Measurements from ENCODE around the gene ZNF670.
"Not testable (repeated sequence)": the region's sequence is repeated elsewhere in the genome, so short reads cannot be mapped to it uniquely, and the experiment has no call there.

Gene ZNF670

DNA sequence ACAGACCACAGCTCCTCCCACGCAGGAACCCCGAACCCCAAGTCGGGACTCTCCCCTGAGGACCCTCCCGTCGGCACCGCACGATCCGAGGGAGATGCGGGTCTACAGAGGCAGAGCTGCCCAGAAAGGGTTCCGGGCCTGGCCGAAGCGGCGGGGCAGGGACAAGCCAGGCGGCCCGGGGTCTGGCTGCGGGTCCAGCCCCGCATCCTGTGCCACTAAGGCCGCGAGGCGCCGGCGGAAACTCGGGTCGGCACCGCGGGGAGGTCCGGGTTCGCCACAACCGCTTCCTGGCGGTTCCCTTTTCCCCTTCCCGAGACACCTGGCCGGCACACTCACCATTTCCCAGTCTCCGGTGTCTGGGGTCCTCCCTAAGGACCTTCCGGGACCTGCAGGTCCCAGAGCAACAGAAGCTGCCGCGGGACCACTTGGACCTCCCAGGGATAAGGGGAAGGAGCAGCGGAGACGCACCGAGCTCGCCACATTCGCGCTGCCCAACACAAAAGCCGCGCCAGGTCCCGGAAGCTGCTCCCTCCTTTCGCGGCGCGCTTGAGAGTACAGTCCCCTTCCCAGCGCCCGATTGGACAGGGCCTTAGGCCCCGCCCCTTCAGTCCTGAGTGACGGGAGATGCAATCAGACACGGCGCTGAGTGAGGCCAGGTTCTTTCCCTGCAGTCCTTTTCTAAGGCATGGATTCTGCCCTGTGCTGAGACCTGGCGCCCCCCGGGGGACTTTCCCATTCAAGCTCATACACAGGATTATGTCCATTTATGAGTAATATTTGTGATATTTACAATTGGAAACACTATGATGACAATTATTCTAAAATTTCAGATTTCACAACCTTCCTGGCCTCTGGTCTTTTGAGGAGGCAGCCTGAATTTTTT lies at the start of gene ZNF670:
Gene ZNF670 (minus strand): TSS at position 554 of the 883 bp plus-strand sequence. CDS start 215 bp downstream, at position 339.
- DNase-seq = peak; percentile 90

DNA sequence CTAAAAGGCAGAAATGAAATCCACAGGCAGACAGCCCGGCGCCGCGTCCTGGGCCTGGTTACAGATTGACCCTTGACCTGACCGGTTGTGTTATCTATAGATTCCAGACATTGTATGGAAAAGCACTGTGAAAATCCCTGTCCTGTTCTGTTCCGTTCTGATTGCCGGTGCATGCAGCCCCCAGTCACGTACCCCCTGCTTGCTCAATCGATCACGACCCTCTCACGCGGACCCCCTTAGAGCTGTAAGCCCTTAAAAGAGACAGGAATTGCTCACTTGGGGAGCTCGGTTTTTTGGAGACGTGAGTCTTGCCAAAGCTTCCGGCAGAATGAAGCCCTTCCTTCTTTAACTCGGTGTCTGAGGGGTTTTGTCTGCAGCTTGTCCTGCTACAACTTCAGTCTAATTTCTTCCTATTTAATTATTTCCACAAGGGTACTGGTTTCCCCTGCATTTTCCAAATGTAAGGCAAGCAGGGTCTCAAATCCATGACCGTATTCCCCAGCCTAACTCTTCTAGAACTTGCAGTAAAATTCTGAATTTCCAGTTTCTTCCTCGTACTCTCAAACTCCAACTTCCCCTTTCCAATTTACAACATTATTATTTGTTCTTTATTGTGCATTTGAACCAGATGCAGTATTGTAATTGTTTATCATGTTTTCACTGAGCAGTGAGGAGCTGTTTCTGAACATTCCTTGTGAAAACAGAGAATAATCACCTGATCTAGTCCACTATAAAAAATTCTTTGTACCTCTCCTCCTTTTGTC lies 49.1 kb upstream of the ZNF670 start:
- DNase-seq = not testable (repeated sequence)

DNA sequence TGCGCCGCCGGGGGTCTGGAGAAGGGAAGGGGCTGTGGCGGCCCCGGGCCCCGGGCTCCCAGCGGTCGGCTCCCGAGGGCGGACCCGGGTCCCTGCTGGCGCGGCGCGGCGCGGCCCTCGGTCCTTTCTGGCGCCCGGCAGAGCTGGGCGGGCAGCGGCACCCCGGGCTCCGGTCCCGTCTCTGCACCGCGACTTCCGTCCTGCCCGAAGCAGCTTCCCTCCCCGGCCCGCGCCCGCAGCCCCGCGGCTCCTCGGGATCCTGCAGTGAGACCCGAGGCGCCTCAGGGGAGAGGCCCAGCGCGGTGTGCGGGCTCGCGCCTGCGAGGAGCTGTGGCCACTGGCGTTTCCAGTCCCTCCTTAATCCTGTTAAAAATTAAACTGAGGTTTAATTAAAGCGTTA lies 48.0 kb upstream of the ZNF670 start:
- not testable (repeated sequence) for DNase-seq

DNA sequence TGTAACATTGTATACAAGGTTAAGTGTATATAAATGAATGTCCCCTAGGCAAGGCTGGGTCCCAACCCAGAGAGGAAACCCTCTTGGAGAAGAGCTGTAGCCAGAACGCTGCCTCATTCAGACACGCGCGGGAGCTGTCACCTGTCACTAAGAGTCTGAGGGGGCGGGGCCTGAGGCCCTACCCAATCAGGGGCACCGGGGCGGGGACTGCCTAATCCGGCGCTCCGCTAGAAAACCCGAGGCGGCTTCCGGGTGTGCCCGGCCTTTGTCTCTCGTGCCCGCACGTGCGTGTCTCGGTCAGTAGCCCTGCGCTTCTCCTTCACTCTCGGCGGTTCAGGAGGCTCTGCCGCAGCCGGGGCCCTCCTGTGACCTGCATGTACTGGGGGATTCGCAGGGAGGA lies 47.6 kb upstream of the ZNF670 start:
- not testable (repeated sequence) for DNase-seq

DNA sequence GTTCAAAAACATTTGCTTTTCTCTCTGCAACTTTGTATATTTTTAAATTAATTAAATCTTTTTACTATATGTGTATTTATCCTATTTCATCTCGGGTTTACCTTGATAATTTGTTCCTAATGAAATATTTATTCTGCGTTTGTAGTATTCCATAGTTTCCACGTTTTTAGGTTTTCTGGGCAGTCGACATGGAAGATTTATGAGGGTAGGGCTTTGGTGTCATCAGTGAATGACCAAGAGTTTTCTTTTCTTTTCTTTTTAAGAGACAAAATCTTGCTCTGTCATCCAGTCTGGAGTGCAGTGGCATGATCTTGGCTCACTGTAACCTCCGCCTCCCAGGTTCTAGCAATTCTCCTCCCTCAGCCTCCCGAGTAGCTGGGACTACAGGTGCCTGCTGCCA lies 42.8 kb upstream of the ZNF670 start:
- no peak for DNase-seq

- not testable (repeated sequence) for DNase-seq
These were observed 41.7 kb upstream of the ZNF670 start for GRCh38 chr1:247120408-247120668.

- no peak for DNase-seq
These were observed 41.2 kb upstream of the ZNF670 start for GRCh38 chr1:247119600-247120407.

DNA sequence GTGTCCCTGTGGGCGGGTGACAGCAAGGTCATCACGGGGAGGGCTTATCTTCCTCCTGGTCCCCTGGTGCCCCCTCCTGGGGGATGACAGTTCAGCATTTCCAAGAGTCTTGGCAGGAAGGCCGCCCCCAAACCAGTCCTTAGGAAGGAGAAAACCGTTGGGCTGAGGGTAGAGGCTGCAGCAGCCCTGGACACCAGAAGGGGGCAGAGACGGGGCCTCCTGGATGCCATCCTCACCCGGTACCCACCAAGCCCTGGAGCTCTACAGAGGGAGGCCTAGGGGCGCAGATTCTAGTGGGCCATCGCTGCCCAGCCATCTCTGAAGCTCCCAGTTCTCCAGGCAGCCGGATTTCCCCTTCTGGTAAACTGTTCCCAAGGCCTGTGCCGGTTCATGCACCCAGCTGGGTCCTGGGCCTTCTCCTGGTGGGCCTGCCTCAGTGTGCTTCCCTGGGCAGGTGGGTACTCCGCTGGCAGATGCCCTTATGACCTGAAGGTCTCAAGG lies 40.4 kb upstream of the ZNF670 start:
- peak; percentile 20 for DNase-seq

DNA sequence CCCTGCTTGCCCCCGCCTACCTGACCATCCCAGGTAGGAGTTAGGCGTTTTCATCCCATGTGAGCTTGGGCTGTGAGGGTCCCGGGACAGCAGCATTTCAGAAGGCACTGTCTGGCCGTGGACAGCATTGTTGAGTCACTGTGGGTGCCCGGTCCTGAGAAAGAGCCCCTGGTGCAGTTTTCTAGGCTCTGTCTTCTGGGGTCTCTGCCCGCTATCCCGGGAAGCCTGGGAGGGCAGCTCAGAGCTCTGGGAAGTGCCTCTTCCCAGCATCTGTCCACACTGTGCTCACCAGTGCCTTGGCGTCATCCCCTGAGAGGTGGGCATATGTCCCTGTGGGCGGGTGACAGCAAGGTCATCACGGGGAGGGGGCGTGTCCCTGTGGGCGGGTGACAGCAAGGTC lies 36.9 kb upstream of the ZNF670 start:
- DNase-seq = no peak

DNA sequence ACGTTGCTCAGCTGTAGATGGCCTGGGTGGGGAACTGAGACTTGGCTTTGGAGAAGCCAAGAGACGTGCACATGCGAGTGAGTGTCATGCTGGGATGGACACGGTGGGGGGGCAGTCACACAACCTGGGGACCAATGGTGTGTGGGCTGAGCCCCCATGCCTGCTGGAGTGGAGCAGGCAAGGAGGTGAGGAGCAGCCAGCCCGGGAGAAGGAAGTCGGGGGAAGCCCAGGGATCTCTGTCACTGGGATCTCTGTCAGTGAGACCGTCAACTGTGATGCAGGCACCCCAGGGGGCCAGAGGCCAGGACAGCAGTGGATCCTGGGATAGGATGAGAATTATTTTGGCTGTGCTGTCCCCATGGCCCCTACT lies 36.5 kb upstream of the ZNF670 start:
- no peak for DNase-seq

- no peak for DNase-seq
These were observed 35.9 kb upstream of the ZNF670 start for GRCh38 chr1:247114351-247115140.

DNA sequence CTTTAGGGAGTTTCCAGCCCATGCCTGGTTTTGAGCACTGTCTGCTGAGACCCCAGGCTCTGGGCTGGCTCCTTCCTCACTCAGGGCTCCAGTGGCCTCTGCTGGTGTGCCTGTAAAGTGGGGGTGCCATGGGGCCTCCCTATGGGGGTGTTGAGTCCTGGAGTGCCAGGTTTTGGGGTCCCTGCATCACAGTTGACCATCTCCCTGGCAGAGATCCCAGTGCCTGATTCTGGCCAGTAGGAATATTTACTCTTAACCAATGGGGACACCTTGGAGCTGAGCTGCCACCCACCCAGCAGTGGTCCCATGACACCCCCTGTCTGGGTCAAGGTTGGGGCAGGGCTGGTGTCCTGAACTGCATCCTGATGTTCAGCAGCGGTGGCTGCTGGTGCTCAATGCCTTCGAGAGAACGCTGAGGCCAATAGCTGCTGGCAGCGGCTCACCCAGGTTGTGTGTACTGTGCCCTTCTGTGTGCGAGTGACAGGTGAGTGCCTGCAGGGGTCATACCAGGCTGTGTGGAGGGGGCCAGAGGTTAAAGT lies 35.2 kb upstream of the ZNF670 start:
- no peak for DNase-seq

GRCh38 chr1:247113094-247113497 lies 34.5 kb upstream of the ZNF670 start:
- no peak for DNase-seq

DNA sequence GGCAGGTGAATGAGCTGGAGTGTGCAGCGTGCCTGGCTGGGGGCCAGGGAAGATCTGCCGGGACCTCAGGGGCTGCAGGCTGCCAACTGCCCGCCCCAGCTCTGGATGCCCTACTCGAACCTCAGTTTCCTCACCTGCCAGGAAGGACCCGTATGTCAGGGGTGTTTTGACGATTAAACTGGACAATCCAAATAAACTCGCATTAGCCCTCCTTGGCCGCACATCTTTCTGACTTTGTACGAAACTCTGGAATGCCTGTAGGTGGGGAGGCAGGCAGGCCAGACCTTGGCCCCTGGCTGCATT lies 33.8 kb upstream of the ZNF670 start:
- DNase-seq = no peak

DNA sequence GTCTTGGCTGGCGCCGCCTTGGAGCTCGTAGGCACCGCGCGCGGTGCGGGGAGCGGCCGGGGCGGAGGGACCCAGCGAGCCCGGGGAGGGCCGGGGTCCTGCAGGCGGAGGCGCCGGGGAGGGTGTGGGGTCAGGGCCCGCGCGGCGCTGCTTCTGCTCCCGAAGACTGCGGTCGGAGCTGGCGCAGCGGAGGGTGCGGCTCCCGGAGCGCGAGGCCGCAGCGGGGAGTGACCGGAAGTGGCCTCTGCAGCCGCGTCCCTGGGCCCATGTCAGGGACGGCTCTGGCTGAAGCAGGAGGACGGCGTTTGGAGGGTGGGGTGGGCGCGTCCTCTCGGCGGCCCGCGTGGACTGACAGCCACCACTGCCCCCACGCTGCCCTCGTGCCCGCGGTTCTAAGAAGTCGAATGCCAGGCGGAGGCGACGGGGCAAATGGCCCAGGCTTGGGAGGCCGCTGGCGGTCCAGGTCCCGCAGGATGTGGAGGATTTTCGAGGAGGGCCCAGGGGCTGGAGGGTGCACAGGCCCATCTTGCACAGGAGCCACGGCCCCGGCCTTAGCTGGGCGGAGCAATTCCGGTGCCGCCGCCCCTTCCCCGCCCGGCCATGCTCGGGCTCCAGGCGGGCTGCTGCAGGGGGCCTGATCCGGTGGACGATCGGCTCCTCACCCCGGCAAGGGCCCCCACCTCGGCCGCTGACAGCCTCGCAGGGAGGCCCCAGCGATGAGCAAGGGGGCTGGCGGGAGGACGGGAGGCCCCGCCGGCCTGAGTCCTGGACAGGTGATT lies 33.3 kb upstream of the ZNF670 start:
- DNase-seq = no peak

DNA sequence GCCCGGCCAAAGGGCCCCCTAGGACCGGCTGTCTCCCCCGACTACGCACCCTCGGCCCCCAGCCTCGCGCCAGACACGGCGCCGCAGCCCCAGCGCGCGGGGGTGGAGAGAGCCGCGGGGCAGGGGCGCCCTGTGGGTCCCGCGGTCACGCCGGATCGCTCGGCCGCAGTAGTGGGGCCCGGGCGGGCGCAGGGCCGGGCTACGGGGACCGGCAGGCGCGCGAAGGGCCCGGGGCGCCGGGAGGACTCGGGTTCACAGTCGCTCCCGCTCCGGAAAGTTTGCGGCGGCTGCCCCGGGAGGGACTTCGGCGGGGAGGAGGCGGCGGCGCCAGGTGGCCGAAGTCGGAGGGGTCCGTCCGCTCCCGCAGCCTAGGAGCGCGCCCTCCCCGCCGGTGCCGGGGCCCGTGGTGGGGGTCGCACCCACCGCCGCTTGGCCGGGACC lies 32.7 kb upstream of the ZNF670 start:
- no peak for DNase-seq

DNA sequence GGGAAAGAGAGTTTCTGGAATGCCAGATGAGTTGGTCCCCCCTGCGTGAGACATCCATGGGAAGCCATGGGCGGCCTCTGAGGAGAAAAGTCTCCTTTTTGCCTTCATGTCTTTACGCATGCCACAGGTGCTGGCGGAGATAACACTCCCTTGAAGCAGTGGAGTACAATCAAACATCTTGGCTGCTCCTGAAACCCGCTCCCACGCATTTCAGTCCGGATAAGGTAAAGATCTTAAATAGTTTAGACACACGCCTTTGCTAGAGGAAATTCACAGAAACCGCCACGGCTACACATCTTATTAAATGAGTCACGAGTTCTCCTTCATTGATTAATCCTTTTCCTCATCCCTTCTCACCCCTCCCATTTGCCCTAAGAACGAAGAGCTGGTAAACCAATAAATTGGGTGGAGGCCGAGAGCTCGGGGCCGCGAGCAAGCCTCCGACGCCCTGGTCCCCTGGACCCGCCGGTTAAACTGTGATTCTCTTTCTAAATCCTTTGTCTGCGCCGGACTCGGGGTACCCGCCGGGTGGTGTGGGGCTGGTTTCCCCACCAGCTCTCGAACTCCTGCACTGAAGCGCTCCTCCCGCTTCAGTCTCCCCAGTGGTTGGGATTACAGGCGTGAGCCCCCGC lies 32.1 kb upstream of the ZNF670 start:
- DNase-seq = peak; percentile 22

- no peak for DNase-seq
These were observed 29.1 kb upstream of the ZNF670 start for GRCh38 chr1:247107694-247108093.

DNA sequence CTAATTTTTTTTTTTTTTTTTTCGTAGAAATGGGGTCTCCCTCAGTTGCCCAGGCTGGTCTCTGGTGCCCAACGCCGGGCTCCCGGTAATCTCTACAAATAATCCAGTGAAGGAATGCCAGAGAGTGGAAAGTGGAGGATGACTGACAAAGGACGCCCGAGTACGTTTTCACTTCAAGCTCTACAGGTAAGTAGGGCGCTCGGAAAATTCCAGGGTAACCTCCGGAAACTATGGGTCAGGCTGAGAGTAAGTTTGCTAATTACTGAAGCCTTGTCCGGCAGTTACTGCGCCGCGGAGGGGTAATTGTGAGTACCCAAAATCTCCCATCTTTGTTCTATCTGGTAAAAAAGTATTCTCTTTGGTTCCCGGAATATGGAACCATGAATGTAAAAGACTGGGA lies 27.4 kb upstream of the ZNF670 start:
- no peak for DNase-seq

GRCh38 chr1:247104965-247105364 lies 26.4 kb upstream of the ZNF670 start:
- no peak for DNase-seq
